Right ventricle myocardium superior (tissue), 1 donor: ENCODE results near the gene SLC8A3. TPM values are rescaled to one million over a fixed set of nuclear protein-coding genes. Genes with fewer than 3 reads are reported as not detected.

Source experiments
- ATAC-seq: fragments of 200-7000 bp; cut with Tn5 transposase; one replicate; pipeline ENCODE4 v1.9.1; 2020; ENCODE audit warnings: mild to moderate bottlenecking; ENCODE audit not compliant: poor library complexity
- DNase-seq: peaks from one replicate; pipeline ENCODE4 v3.0.0-alpha.2; 2020
- intact Hi-C: fragments of 100-400 bp; cut with DNase I; formaldehyde crosslinking; loops from one replicate; pipeline ENCODE4 v1.11.2; 2022
- total RNA-seq: library from RNA; stranded (reverse); fragmentation: NEBNext Ultra II Directional; extraction: Animal tissue kit (Norgen Biotek cat#: 25700); gene quantifications from one replicate; pipeline ENCODE4 v1.2.1, GENCODE V29; 2021
- donor health status: DM: no; HTN: yes; CAD: no; lungs with severe emphysema.

Gene SLC8A3
- total RNA-seq, 1 donor from 2014 or later = 0.16 TPM

DNA sequence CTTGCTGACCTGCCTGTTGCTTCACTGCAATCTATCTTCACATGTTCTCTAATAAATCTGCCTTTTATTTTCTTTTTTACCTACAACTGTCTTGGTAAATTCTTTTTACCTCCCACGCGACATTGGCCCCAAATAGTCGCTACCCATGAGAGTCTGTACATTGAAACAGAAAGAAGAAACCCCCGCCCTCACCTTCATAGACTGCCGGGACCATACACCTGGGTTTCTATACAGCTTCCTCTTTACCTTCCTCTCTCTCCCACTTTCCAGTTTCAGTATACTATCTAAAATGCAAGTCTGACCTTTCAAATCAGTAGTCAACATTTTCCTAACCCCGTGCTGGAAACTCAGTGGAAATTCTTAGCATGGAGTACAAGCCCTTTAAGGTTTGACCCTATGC is 4.8 kb downstream of the SLC8A3 start:
- intact Hi-C loops = no loop called here
- no peak for DNase-seq
- no peak for ATAC-seq

DNA sequence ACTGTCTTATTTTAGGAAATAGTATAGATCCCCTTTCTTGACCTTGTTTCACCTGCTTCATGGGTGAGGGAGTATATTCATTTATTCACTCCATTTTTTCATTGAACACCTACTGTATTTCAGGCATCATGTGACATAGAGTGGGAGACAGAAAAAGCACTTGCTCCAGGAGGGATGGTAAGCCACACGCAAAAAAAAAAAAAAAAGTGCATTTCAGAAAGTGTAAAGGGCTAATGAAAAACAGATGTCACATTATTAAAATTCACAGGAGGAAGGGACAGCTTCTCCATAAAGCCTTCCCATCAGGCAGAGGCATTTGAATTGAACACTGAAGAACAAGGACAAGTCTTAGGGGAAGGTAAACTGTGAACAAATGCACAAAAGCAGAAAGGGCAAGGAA is 7.5 kb downstream of the SLC8A3 start:
- intact Hi-C loops = no loop called here
- no peak for DNase-seq
- no peak for ATAC-seq

DNA sequence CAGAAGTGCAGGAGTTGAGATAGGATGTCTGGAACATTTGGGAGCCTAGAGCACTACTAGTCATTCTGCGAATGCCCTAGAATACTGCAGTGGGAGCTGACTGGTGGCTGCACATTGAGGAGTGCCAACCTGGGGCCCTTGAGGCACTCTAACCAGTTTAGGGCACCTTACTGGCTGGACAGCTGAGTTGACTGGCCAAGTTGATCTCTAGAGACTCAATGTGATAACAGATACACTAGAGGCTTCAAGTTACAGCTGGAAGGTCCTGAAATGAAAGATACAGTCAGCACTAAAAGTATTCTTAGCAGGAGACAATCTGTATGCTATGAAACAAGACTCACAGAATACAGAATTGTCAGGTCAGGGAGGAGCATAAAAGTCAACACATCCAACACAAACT is 8.0 kb downstream of the SLC8A3 start:
- no peak for ATAC-seq
- intact Hi-C loops = no loop called here

GRCh38 chr14:70177081-70177800 is 11.5 kb downstream of the SLC8A3 start:
- no peak for ATAC-seq
- intact Hi-C loops = no loop called here
- DNase-seq = no peak

More for the DNA sequence above, 8.0 kb downstream of the SLC8A3 start:
- DNase-seq = no peak

GRCh38 chr14:70173569-70173968 is 15.2 kb downstream of the SLC8A3 start:
- ATAC-seq = no peak
- DNase-seq = no peak
- intact Hi-C loops = no loop called here

DNA sequence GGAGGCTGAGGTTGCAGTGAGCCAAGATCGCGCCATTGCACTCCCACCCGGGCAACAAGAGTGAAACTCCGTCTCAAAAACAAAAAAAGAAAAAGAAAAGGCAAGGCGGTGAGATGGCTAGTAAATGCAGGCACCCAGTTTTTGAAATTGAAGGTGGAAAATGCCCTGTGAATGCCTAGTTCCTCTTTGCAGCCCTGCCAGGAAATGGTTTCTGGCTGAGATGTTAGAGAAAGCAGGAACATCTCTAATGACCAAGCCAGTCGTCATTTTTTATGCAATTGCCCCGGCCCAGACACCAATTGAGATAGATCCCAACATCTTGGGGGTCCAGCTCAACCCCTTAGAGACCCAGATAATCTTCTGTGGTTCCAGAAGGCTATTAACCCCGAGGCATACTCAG is 17.0 kb downstream of the SLC8A3 start:
- no peak for DNase-seq
- intact Hi-C loops = no loop called here
- ATAC-seq = no peak

- ATAC-seq (no peak), DNase-seq (no peak)
- intact Hi-C loops = no loop called here
These were observed 17.8 kb downstream of the SLC8A3 start for GRCh38 chr14:70170976-70171375.

- no peak for DNase-seq
These were observed 20.3 kb downstream of the SLC8A3 start for GRCh38 chr14:70168406-70168805.

GRCh38 chr14:70166530-70167203 is 22.1 kb downstream of the SLC8A3 start:
- ATAC-seq (no peak), DNase-seq (no peak)
- intact Hi-C loops = no loop called here

More at GRCh38 chr14:70168406-70168805, 20.3 kb downstream of the SLC8A3 start:
- no peak for ATAC-seq
- intact Hi-C loops = no loop called here

- no peak for ATAC-seq
- intact Hi-C loops = no loop called here
- no peak for DNase-seq
These were observed 26.4 kb downstream of the SLC8A3 start for GRCh38 chr14:70162358-70162757.

DNA sequence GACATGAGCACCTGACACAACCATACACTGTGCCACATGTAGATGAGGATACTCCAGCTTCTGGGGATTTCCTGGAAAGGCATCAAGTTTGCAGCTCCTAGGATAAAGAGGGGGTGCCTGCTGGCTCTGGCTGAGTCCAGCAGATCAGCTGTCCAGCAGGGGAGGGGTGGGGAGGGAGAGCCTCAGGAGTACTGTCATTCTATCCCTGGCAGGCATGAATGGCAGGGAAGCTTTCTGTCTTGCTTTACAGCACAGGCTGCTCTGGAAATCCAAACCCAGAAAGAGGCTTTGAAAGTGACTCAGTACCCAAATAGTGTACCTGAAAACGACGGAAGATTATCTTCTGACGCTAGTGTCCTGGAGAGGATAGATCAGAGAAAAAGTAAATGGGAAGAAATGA is 32.2 kb downstream of the SLC8A3 start:
- intact Hi-C loops = no loop called here
- no peak for ATAC-seq
- DNase-seq = no peak

GRCh38 chr14:70152704-70153103 is 36.0 kb downstream of the SLC8A3 start:
- DNase-seq = no peak
- no peak for ATAC-seq
- intact Hi-C loops = no loop called here

- ATAC-seq (no peak), DNase-seq (no peak)
- intact Hi-C loops = no loop called here
These were observed 36.7 kb downstream of the SLC8A3 start for GRCh38 chr14:70152081-70152480.

GRCh38 chr14:70149596-70150165 is 39.1 kb downstream of the SLC8A3 start:
- intact Hi-C loops = no loop called here
- no peak for ATAC-seq
- DNase-seq = no peak

DNA sequence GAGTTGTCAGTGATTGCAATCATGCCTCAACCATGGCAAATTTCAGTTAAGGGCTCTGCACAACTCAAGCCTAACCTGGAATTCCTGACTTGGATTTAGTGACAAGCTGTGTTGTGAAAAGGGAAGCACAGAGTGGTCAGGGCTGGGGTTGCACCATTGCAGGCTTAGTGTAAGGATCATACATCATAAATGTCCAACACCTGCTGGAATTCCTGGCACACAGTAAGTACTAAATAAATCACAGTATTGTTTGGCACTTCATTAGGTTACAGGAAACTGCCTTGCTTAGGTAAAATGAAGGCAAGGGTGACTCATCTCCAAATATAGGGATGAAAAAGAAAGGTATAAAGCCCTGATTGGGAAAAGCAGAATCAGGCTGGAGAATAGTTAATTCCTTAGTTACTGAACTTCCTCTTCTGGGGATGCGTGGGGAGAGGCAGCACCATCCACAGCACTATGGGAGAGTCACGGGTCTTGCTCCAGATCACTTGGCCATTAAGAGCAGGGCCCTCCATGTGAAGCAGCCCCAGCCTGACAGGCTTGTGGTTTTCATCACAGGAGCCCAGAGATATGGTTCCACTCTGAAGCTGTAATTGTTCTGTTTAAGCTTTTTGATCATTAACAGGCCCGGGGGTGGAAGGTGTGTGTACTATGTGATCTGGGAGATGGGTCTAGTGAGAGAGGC is 39.7 kb downstream of the SLC8A3 start:
- no peak for DNase-seq
- ATAC-seq = no peak
- intact Hi-C loops = no loop called here

DNA sequence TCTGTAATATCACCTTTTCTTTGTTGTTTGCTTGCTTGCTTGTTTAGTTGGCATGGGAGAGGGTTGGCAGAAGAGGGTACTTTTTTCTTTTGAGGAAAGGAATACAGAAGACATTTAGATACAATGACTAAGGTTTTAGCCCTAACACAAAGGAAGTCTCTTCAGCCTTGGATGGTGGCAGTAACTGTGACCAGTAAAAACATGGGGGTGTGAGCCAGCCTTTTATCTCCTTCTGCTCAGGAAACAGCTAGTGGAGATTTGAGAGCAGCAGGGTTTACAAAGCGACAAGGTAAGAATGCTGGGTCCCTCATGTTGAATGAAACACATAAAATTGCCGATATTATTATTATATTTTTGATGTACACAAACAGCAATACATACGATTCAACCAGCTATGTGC is 40.4 kb downstream of the SLC8A3 start:
- ATAC-seq (no peak), DNase-seq (no peak)
- intact Hi-C loops = no loop called here

- intact Hi-C loops = no loop called here
- DNase-seq = no peak
- no peak for ATAC-seq
These were observed 44.7 kb downstream of the SLC8A3 start for GRCh38 chr14:70144046-70144445.

- DNase-seq (no peak), ATAC-seq (no peak)
- intact Hi-C loops = no loop called here
These were observed 45.4 kb downstream of the SLC8A3 start for GRCh38 chr14:70143306-70143705.

- DNase-seq = no peak
- intact Hi-C loops = no loop called here
- ATAC-seq = no peak
These were observed 48.1 kb downstream of the SLC8A3 start for GRCh38 chr14:70140614-70141013.

GRCh38 chr14:70139384-70139783 is 49.4 kb downstream of the SLC8A3 start:
- intact Hi-C loops = no loop called here
- ATAC-seq (no peak), DNase-seq (no peak)
